K562 treated with DMSO at 1 percent for 12 hours (cell line): ENCODE data around the gene DFFA. TPM values are rescaled to one million over a fixed set of nuclear protein-coding genes. Genes with fewer than 3 reads are reported as not detected.

Experiments used
- total RNA-seq: library from RNA; unstranded; fragments of 300-600 nt; gene quantifications from 2 replicates; pipeline ENCODE4 v1.2.3, GENCODE V29; 2022; ENCODE audit not compliant: insufficient read depth

Gene DFFA, protein sequence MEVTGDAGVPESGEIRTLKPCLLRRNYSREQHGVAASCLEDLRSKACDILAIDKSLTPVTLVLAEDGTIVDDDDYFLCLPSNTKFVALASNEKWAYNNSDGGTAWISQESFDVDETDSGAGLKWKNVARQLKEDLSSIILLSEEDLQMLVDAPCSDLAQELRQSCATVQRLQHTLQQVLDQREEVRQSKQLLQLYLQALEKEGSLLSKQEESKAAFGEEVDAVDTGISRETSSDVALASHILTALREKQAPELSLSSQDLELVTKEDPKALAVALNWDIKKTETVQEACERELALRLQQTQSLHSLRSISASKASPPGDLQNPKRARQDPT
- total RNA-seq = 20.7 and 27.6 TPM in 2 replicates

DNA sequence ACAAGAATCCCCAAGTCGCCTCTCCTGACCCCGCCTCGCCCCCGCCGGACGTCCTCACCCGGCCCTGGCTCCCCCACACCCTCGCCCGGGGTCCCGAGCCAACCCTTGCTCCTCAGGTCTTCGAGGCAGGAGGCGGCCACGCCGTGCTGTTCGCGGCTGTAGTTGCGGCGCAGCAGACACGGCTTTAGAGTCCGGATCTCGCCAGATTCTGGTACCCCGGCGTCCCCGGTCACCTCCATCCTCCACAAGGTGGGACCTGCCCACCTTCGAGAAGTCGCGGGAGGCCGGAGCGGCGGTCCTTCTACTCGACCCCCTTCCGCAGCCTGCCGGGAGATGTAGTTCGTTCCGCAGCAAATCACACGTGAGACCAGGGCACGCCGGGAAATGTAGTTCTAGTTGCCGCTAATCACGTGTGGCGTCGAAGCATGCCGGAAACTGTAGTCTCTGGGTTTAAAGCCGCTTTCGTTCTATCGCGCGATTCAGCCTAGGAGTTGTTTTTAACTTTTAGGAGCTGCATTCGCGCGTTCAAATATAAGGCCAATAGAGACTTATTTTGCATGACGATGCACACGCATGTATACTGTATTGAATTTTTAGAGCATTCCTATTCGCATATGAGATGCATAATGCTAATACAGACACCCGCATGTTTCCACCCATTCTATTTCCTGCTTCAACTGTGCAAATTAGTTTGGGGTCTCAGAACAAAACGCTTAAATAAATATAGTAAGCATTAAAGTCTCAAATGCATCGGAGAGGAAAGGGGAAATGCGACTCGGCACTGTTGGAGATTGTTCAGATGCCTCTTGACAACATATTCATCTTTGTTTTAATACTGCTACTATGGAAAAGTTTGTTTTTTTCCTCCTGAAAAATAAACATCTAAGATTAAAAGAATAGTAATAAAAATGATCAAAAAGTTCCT, at the start of gene DFFA:
Gene DFFA, minus strand, starts transcription at position 310 of the 925 bp plus-strand sequence. Its CDS starts 71 bp downstream, at position 239.

DNA sequence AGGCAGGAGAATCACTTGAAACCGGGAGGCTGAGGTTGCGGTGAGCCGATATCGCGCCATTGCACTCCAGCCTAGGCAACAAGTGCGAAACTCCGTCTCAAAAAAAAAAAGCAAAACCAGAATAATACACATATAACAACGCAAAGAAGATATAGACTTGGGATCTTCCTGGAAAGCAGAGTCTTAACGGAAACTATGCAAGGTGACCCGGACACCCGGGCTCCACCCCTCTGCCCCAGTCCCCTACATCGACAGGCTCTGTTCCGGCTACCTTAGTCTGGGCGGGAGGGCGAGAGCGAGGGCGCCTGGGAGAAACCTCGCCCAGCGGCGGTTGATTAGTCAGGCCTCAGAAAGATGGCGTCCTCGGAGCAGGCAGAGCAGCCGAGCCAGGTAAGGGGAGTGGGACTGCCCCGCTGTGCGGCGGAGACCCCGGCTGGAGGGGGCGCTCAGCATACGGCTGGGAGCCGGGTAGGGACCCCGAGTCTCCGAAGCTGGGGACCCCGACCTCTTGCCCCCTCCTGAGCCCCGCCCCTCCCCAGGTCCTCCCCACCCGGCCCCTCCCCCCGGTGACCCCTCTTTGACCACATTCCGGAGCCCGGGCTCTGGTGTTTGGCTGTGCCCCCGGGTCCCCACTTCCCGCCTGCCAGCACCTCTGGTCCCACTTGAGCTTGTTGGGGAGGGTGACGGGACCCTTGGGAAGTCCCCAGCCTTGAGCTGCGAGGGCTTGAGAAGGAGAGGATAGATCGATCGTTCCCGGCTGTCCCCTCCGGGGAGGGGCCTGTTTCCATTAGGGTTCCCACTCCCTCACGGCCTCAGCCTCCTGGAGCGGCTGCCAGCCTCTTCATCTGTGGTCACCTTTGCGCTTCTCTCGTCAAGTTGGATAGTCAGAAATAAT, 2.5 kb upstream of the DFFA start, which contains the start of gene PEX14:
Gene PEX14, plus strand, starts transcription at position 338 of the 895 bp plus-strand sequence. Its CDS starts 17 bp downstream, at position 355.

DNA sequence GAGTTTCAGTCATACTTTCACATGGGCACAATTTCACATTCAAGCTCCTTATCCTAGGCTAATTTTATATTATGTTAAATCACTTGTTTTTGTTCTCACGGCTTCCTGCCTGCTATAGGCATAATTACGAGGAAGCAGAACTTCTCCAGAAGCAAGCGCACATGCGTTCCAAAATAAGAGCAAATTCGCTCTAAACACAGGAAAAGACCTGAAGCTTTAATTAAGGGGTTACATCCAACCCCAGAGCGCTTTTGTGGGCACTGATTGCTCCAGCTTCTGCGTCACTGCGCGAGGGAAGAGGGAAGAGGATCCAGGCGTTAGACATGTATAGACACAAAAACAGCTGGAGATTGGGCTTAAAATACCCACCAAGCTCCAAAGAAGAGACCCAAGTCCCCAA, 22.6 kb downstream of the DFFA start, which contains the start of gene CORT:
Gene CORT, plus strand, starts transcription at position 281 of the 400 bp plus-strand sequence. CDS start 193 bp downstream, outside the sequence.

DNA sequence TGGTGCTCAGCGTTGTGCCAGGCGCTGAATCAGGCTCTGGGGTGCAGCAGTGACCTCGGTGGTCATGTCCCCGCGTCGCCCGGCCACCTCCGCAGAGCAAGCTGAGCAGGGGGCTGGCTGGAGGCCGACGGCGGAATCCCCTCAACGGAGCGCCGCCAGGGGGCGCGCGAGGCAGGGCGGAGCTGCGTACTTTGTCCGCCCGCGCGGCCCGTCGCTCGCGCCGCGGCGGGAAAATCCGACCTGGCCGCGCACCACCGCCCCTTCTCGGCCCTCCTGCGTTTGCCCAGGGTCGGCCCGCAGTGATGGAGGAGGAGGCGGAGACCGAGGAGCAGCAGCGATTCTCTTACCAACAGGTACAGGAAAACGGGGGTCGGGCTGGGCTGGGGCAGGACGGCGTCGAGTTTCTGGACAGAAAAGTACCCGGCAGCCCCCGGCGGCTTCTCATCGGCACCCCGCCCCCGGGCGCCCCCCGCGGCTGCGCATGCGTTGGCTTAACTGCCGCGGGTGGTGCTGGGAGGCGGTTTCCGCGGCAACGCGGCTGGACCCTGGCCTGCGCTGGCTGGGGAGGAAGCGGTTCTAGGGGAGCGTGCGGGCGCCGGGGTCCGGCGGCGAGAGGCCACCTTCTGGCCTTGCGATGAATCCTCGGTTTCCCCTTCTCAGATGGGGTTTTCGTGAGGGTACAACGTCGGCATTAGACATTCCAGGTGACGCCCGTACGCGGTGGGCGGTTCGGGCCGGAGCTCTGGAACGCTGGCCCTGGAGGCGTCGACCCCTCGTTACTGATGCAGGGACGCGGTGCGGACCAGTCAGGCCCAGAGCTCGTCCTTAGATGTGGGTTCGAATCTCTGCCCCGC, 41.9 kb downstream of the DFFA start, which contains the start of gene CENPS:
Gene CENPS, plus strand, starts transcription at position 218 of the 854 bp plus-strand sequence. Its CDS starts 85 bp downstream, at position 303.

Other genes starting within 250 kb of the DFFA start
- 290 and 444 TPM in 2 replicates for gene PGD, start 73.5 kb downstream of the DFFA start, total RNA-seq
- 32.9 and 45.3 TPM in 2 replicates for gene CENPS, start 42.1 kb downstream of the DFFA start, total RNA-seq
- gene CORT, start 22.5 kb downstream of the DFFA start, total RNA-seq = not detected in 2 replicates
- 42.2 and 44.6 TPM in 2 replicates for gene PEX14, start 2.4 kb upstream of the DFFA start, total RNA-seq